Measurements from ENCODE around the gene ELL3.

DNA sequence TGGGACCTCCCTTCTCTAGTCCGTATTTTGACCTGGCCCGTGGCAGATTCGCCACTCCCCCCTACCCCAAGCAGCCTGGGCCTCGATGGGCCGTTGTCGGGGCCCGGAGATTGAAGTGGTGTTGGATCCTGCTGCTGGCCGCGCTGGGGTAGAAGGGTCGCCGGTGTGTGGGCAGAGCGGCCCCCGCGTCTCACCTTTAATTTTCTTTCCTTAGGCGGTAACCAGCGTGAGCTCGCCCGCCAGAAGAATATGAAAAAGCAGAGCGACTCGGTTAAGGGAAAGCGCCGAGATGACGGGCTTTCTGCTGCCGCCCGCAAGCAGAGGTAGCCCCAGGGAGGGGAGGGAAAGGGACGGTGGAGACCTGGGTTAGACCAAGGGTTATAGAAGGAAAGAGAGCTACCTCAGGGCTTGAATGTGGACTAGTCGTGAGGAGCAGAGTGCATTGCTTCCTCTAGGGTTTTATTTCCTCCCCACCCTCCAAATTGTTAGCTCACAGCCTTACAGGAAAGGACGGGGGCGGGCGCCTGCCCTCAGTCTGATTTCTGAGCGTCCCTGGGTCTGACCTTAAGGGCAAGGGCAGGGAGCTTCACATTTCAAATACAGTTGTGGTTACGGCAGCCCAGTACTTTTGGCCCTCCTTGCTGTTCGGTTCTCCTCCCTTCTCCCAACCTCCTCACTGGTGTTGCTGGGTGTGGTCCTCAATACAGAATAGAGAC lies 16.2 kb upstream of the ELL3 start:
- TF ChIP-seq, protein P1, sequence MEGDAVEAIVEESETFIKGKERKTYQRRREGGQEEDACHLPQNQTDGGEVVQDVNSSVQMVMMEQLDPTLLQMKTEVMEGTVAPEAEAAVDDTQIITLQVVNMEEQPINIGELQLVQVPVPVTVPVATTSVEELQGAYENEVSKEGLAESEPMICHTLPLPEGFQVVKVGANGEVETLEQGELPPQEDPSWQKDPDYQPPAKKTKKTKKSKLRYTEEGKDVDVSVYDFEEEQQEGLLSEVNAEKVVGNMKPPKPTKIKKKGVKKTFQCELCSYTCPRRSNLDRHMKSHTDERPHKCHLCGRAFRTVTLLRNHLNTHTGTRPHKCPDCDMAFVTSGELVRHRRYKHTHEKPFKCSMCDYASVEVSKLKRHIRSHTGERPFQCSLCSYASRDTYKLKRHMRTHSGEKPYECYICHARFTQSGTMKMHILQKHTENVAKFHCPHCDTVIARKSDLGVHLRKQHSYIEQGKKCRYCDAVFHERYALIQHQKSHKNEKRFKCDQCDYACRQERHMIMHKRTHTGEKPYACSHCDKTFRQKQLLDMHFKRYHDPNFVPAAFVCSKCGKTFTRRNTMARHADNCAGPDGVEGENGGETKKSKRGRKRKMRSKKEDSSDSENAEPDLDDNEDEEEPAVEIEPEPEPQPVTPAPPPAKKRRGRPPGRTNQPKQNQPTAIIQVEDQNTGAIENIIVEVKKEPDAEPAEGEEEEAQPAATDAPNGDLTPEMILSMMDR (IDR thresholded peaks at IDR 0.05; ENCODE audit: extremely low read depth in 1 of 2, insufficient read depth in 1 of 2, low read depth in 1 of 2, low read length in 2 of 2) = no peak
- TF ChIP-seq GATA2 (IDR thresholded peaks at IDR 0.05; ENCODE audit: insufficient read depth, insufficient read length, low read depth, low read length) = no peak
- TF ChIP-seq MYC (IDR thresholded peaks at IDR 0.05; ENCODE audit: low read depth, low read length) = no peak
- no peak for TF ChIP-seq JUN (IDR thresholded peaks at IDR 0.05; ENCODE audit: borderline replicate concordance, insufficient read depth, insufficient read length, low read depth)
- TF ChIP-seq POLR2A (IDR thresholded peaks at IDR 0.05; ENCODE audit: low read depth, low read length) = no peak
- no peak for TF ChIP-seq POLR2AphosphoS5 (IDR thresholded peaks at IDR 0.05; ENCODE audit: insufficient read depth, low read depth, low read length)
- TF ChIP-seq EZH2 (IDR thresholded peaks at IDR 0.05; ENCODE audit: borderline replicate concordance, low read depth, low read length, severe bottlenecking) = no peak

Data from endothelial cell of umbilical vein (primary cell).